H1 (cell line): ENCODE results near the gene KIAA0513. TPM values are rescaled to one million over a fixed set of nuclear protein-coding genes. Genes with fewer than 3 reads are reported as not detected.

Source experiments
- CEBPB ChIP-seq: IDR thresholded peaks from 2 replicates; pipeline ENCODE4 v1.6.1; 2012; ENCODE audit warnings: low read depth, low read length
- CHD2 ChIP-seq: IDR thresholded peaks from 2 replicates; pipeline ENCODE4 v1.6.1; 2012; ENCODE audit warnings: low read length, improper control_type of control experiment
- CTBP2 ChIP-seq: IDR thresholded peaks from 2 replicates; pipeline ENCODE4 v1.7.0; 2011; ENCODE audit warnings: borderline replicate concordance, mild to moderate bottlenecking, moderate library complexity, mixed read lengths, low read length; ENCODE audit not compliant: insufficient read depth, insufficient read length
- ZNF274 ChIP-seq: IDR thresholded peaks from 2 replicates; pipeline ENCODE4 v1.7.0; 2012; ENCODE audit warnings: low read length, borderline replicate concordance; ENCODE audit errors: extremely low read depth
- polyA plus RNA-seq, 7 experiments: library from polyadenylated mRNA; depleted of rRNA in 3 of 7; stranded (reverse) in 5 of 7; unstranded in 2 of 7; fragments of >200 nt in 5 of 7; fragments of 200-250 nt in 2 of 7; gene quantifications; 1 replicate in 5 of 7; 2 replicates in 1 of 7; 4 replicates in 1 of 7; pipeline versions ENCODE4 v1.2.1 to v1.2.3, GENCODE V29; 2011 to 2013; ENCODE audit warnings: missing spikeins in 2 of 7, mixed read lengths in 2 of 7
- total RNA-seq: library from RNA; stranded (reverse); fragmentation: NEBNext Ultra II Directional; extraction: Animal tissue kit (Norgen Biotek cat#: 25700); gene quantifications from 2 replicates; pipeline ENCODE4 v1.2.1, GENCODE V29; 2021

KIAA0513 gene
- total and polyA plus RNA-seq, 2 of the 8 experiments (the other 6 are each of a cell fraction or from before 2014, with no cell fraction given): 2.1 to 6.1 TPM

- no peak for TF ChIP-seq CHD2
- no peak for TF ChIP-seq CEBPB
- TF ChIP-seq ZNF274: no peak
- TF ChIP-seq CTBP2: no peak
Measured at GRCh38 chr16:85100265-85100664, 72.7 kb downstream of the KIAA0513 start (continued).
